ENCODE results near the gene MAPK1IP1L. TPM values are rescaled to one million over a fixed set of nuclear protein-coding genes. Genes with fewer than 3 reads are reported as not detected.

MAPK1IP1L gene
- total and polyA plus RNA-seq, 2 experiments from 2014 or later = 72.4 to 162 TPM

- TF ChIP-seq EZH2 (IDR thresholded peaks at IDR 0.05; ENCODE audit: low read depth, unreplicated experiment) = no peak
- TF ChIP-seq CREB1 (CRISPR knock-in tag; IDR thresholded peaks at IDR 0.05; ENCODE audit: low read depth) = no peak
- no peak for TF ChIP-seq NANOG (IDR thresholded peaks at IDR 0.05; ENCODE audit: borderline replicate concordance)
- TF ChIP-seq POLR2AphosphoS5 (IDR thresholded peaks at IDR 0.05; ENCODE audit: low read depth) = no peak
- no peak for TF ChIP-seq EZH2phosphoT487 (IDR thresholded peaks at IDR 0.05; ENCODE audit: unreplicated experiment)
- TF ChIP-seq ETS1 (IDR thresholded peaks at IDR 0.05) = no peak
- no peak for TF ChIP-seq ZNF462 (CRISPR knock-in tag; IDR thresholded peaks at IDR 0.05)
- no peak for TF ChIP-seq ZNF331 (CRISPR knock-in tag; IDR thresholded peaks at IDR 0.05; ENCODE audit: low read depth)
- TF ChIP-seq ZNF114 (CRISPR knock-in tag; IDR thresholded peaks at IDR 0.05) = no peak
- H3K4me3 Mint-ChIP-seq = no peak overlapping the region
- no peak overlapping the region for H3K27ac Mint-ChIP-seq
- H3K9me3 Mint-ChIP-seq = no peaks in the 10 kb centered on the region
- Histone ChIP-seq H3K4me3 (no peak overlapping the region), H3K4me2 (no peak overlapping the region), H3K4me1 (ENCODE audit: insufficient read depth) (peaks cover 7% of the 10 kb centered on the region; the same call in 1 of the 2 replicates), H3F3A (replicated peaks; ENCODE audit: low read depth) (no peaks in the 10 kb centered on the region), H2AFZ (0 out of 2 replicates have a peak overlapping the region, but pooled peaks have one; percentile 8), H3K79me2 (replicated peaks; ENCODE audit: insufficient read depth) (no peaks in the 10 kb centered on the region), H3K27ac (ENCODE audit: low read depth) (no peak overlapping the region), H3K9me2 (ENCODE audit: insufficient read depth) (no peaks in the 10 kb centered on the region), H3K27me3 (ENCODE audit: insufficient read depth) (no peaks in the 10 kb centered on the region), H3K36me3 (ENCODE audit: insufficient read depth) (no peaks in the 10 kb centered on the region), H4K20me1 (replicated peaks; ENCODE audit: insufficient read depth) (no peaks in the 10 kb centered on the region)
- DNase-seq (ENCODE audit: low spot score) (no peak), ATAC-seq (no peak)
- no peaks in the 10 kb centered on the region for H3K36me3 Mint-ChIP-seq (ENCODE audit: low read depth)
- peaks cover 18% of the 10 kb centered on the region for H3K4me1 Mint-ChIP-seq
- H3K27me3 Mint-ChIP-seq (ENCODE audit: insufficient read depth, low read depth, poor library complexity) = no peaks in the 10 kb centered on the region
These were observed 46.6 kb downstream of the MAPK1IP1L start for GRCh38 chr14:55097881-55098560.

All from GM23338 (cell line).